Measurements from ENCODE around the gene ROBO2.

ROBO2 gene

GRCh38 chr3:77141423-77141822, 101.5 kb downstream of the ROBO2 start:
- Histone ChIP-seq H3K4me3 (ENCODE audit: low read depth, low read length) (no peak overlapping the region), H3K36me3 (ENCODE audit: control insufficient read depth, insufficient read depth, low read length) (no peaks in the 10 kb centered on the region), H2AFZ (no peak overlapping the region), H3K27ac (no peak overlapping the region), H3K27me3 (ENCODE audit: control insufficient read depth, insufficient read depth, low read length) (no peaks in the 10 kb centered on the region), H3K9ac (no peak overlapping the region), H3K4me2 (ENCODE audit: low read length) (no peak overlapping the region), H3K9me3 (ENCODE audit: control insufficient read depth, low read length) (no peaks in the 10 kb centered on the region), H3K79me2 (no peaks in the 10 kb centered on the region), H3K4me1 (no peaks in the 10 kb centered on the region)
- TF ChIP-seq CTCF (IDR thresholded peaks at IDR 0.05), result no peak

DNA sequence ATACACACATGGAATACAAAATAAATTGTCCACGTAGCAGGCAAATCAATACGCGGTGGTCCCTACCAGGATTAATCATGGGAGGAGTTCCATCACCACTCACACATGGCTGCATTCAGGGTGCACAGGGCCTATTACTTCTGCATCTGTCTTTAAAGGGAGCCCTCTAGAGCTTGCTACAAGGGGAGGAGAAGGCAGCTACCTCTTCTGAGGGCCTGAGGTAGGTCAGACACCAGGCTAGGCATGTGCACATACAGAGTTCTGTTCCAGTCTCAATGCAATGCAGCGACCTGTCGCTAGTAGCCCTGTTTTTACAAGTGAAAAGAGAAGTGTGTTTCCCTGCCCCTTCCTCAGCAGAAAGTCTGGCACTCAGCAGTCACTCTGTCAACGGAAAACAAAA, 102.7 kb downstream of the ROBO2 start:
- no peak overlapping the region for H3K4me2 ChIP-seq (ENCODE audit: low read length)
- no peaks in the 10 kb centered on the region for H3K9me3 ChIP-seq (ENCODE audit: control insufficient read depth, low read length)
- no peaks in the 10 kb centered on the region for H3K27me3 ChIP-seq (ENCODE audit: control insufficient read depth, insufficient read depth, low read length)
- no peak overlapping the region for H3K4me3 ChIP-seq (ENCODE audit: low read depth, low read length)
- no peak overlapping the region for H3K27ac ChIP-seq
- TF ChIP-seq CTCF (IDR thresholded peaks at IDR 0.05), result no peak
- no peak overlapping the region for H3K9ac ChIP-seq
- no peaks in the 10 kb centered on the region for H3K36me3 ChIP-seq (ENCODE audit: control insufficient read depth, insufficient read depth, low read length)
- no peaks in the 10 kb centered on the region for H3K4me1 ChIP-seq
- H2AFZ ChIP-seq, result no peak overlapping the region
- no peaks in the 10 kb centered on the region for H3K79me2 ChIP-seq

GRCh38 chr3:77146004-77146403, 106.1 kb downstream of the ROBO2 start:
- H3K79me2 ChIP-seq, result no peaks in the 10 kb centered on the region
- no peaks in the 10 kb centered on the region for H3K4me1 ChIP-seq
- TF ChIP-seq CTCF (IDR thresholded peaks at IDR 0.05), result no peak
- no peak overlapping the region for H3K9ac ChIP-seq
- no peaks in the 10 kb centered on the region for H3K27me3 ChIP-seq (ENCODE audit: control insufficient read depth, insufficient read depth, low read length)
- H3K4me3 ChIP-seq (ENCODE audit: low read depth, low read length), result no peak overlapping the region
- H3K4me2 ChIP-seq (ENCODE audit: low read length), result no peak overlapping the region
- no peak overlapping the region for H3K27ac ChIP-seq
- H2AFZ ChIP-seq, result no peak overlapping the region
- H3K9me3 ChIP-seq (ENCODE audit: control insufficient read depth, low read length), result no peaks in the 10 kb centered on the region
- no peaks in the 10 kb centered on the region for H3K36me3 ChIP-seq (ENCODE audit: control insufficient read depth, insufficient read depth, low read length)

DNA sequence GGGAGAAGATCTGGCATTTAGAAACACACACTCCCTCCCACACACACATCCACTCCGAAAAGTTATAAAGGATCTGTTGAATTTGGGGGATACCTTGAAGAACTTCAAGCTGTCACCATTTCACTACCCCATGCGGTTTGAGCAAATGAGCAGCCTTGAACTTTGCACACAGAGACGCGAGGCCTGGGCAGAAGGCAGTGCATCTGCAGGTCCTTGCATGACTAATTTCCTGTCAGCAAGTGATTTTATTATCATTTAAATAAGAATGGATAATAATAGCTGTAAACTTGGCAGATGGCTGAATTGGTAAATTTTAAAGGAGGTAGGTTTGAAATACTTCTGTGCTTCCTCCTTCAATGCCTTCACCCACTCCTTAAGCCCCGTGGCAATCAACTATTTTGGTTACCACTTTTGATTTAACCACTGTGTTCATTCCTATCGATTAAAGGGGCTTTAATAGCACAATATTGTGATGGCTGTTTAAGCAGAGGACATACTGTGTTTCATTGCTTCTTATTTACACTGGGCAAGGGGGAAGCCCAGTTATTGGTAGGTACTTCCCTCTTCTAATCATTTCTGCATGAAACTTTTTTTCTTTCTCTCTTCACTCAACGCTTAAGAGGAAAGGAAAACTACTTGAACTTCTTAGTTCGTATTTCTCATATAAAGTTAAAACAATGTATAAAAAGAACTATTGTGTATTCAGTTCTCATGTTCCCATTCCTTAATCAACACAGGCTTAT, 108.1 kb downstream of the ROBO2 start:
- no peaks in the 10 kb centered on the region for H3K27me3 ChIP-seq (ENCODE audit: control insufficient read depth, insufficient read depth, low read length)
- H3K4me1 ChIP-seq, result no peaks in the 10 kb centered on the region
- no peaks in the 10 kb centered on the region for H3K36me3 ChIP-seq (ENCODE audit: control insufficient read depth, insufficient read depth, low read length)
- no peak for TF ChIP-seq CTCF (IDR thresholded peaks at IDR 0.05)
- H3K4me3 ChIP-seq (ENCODE audit: low read depth, low read length), result no peak overlapping the region
- no peak overlapping the region for H2AFZ ChIP-seq
- H3K9me3 ChIP-seq (ENCODE audit: control insufficient read depth, low read length), result no peaks in the 10 kb centered on the region
- no peak overlapping the region for H3K4me2 ChIP-seq (ENCODE audit: low read length)
- no peaks in the 10 kb centered on the region for H3K79me2 ChIP-seq
- no peak overlapping the region for H3K27ac ChIP-seq
- no peak overlapping the region for H3K9ac ChIP-seq

GRCh38 chr3:77149382-77149781, 109.5 kb downstream of the ROBO2 start:
- Histone ChIP-seq H3K27ac (no peak overlapping the region), H3K27me3 (ENCODE audit: control insufficient read depth, insufficient read depth, low read length) (no peaks in the 10 kb centered on the region), H2AFZ (no peak overlapping the region), H3K4me2 (ENCODE audit: low read length) (no peak overlapping the region), H3K9me3 (ENCODE audit: control insufficient read depth, low read length) (no peaks in the 10 kb centered on the region), H3K9ac (no peak overlapping the region), H3K4me1 (no peaks in the 10 kb centered on the region), H3K4me3 (ENCODE audit: low read depth, low read length) (no peak overlapping the region), H3K36me3 (ENCODE audit: control insufficient read depth, insufficient read depth, low read length) (no peaks in the 10 kb centered on the region), H3K79me2 (no peaks in the 10 kb centered on the region)
- no peak for TF ChIP-seq CTCF (IDR thresholded peaks at IDR 0.05)
